Right cardiac atrium (tissue), 5 donors: ENCODE results near the gene EHBP1. TPM values are rescaled to one million over a fixed set of nuclear protein-coding genes. Genes with fewer than 3 reads are reported as not detected.

ENCODE experiments used
- ATAC-seq, 2 donors: fragments of 200-7000 bp; cut with Tn5 transposase; one replicate each; pipeline versions ENCODE4 v1.8.0 to v1.9.1; 2020; ENCODE audit warnings: moderate library complexity in 2 of 2, mild to moderate bottlenecking in 1 of 2
- DNase-seq, 3 donors: peaks; one replicate each; pipeline ENCODE4 v3.0.0-alpha.2; 2020
- H3K27ac ChIP-seq: one replicate; pipeline ENCODE4 v1.5.1; 2013; ENCODE audit warnings: mild to moderate bottlenecking, low read length, control low read depth, moderate library complexity
- H3K27me3 ChIP-seq: one replicate; pipeline ENCODE4 v1.6.1; 2013; ENCODE audit not compliant: control insufficient read depth, insufficient read depth
- H3K4me1 ChIP-seq: one replicate; pipeline ENCODE4 v1.6.1; 2013; ENCODE audit warnings: low read length; ENCODE audit not compliant: control insufficient read depth, insufficient read depth
- H3K4me3 ChIP-seq: one replicate; pipeline ENCODE4 v1.5.1; 2013; ENCODE audit warnings: low read length, control low read depth
- H3K9me3 ChIP-seq: one replicate; pipeline ENCODE4 v1.6.1; 2013; ENCODE audit warnings: low read length; ENCODE audit not compliant: control insufficient read depth
- WGBS: extraction: QIAGEN DNeasy Blood & Tissue Kit; methylation state at CpG from one replicate; pipeline ENCODE4 v1.1.7; 2013; 5-methylcytosine and 5-hydroxymethylcytosine counted together
- intact Hi-C, 4 donors: fragments of 100-400 bp; cut with DNase I; formaldehyde crosslinking; loops; one replicate each; pipeline versions ENCODE4 v1.11.0 to v1.14.0; 2022 to 2023
- polyA plus RNA-seq: library from polyadenylated mRNA; stranded (reverse); fragments of 200-250 nt; gene quantifications from one replicate; pipeline ENCODE4 v1.2.3, GENCODE V29; 2013
- total RNA-seq, 4 donors: library from RNA; stranded (reverse); fragmentation: NEBNext Ultra II Directional; extraction: Animal tissue kit (Norgen Biotek cat#: 25700); gene quantifications; one replicate each; pipeline ENCODE4 v1.2.1, GENCODE V29; 2021
- donor health status: healthy with polysubstance abuse.
- donor health status: DM: no; HTN: yes; CAD: no.
- donor health status: DM: no; HTN: no; CAD: no.
- donor health status: DM: no; HTN: yes; CAD: no; lungs with severe emphysema.
- donor health status: DM: yes; HTN: yes; CAD: no.

The EHBP1 gene
- total and polyA plus RNA-seq, 5 donors: 13.5 to 37.5 (median 33.2) TPM

- ATAC-seq (no peak), DNase-seq (no peak)
- 76% methylated on average over 4 of the region's 4 CpGs for WGBS
- H3K27ac ChIP-seq: no peak overlapping the region
- intact Hi-C loops: no loop called here
- H3K27me3 ChIP-seq: no peaks in the 10 kb centered on the region
- H3K4me1 ChIP-seq: no peaks in the 10 kb centered on the region
- H3K4me3 ChIP-seq: no peak overlapping the region
- H3K9me3 ChIP-seq: no peaks in the 10 kb centered on the region
Observed at GRCh38 chr2:62801814-62802523, 96.5 kb downstream of the EHBP1 start.

GRCh38 chr2:62803961-62804360, 98.4 kb downstream of the EHBP1 start:
- H3K9me3 ChIP-seq: no peaks in the 10 kb centered on the region
- intact Hi-C loops: no loop called here
- no peak for ATAC-seq
- no peak overlapping the region for H3K4me3 ChIP-seq
- no peaks in the 10 kb centered on the region for H3K27me3 ChIP-seq
- H3K27ac ChIP-seq: no peak overlapping the region
- no peak for DNase-seq
- no peaks in the 10 kb centered on the region for H3K4me1 ChIP-seq

- intact Hi-C loops: no loop called here
- ATAC-seq (no peak), DNase-seq (no peak)
- Histone ChIP-seq H3K27ac (no peak overlapping the region), H3K9me3 (no peaks in the 10 kb centered on the region), H3K4me3 (no peak overlapping the region), H3K27me3 (no peaks in the 10 kb centered on the region), H3K4me1 (no peaks in the 10 kb centered on the region)
- WGBS: 95% methylated on average over 7 of the region's 7 CpGs
Observed at GRCh38 chr2:62806231-62806630, 100.7 kb downstream of the EHBP1 start.

GRCh38 chr2:62808554-62808953, 103.0 kb downstream of the EHBP1 start:
- WGBS: 97% methylated on average over 2 of the region's 2 CpGs
- H3K27me3 ChIP-seq: no peaks in the 10 kb centered on the region
- H3K4me3 ChIP-seq: no peak overlapping the region
- no peak overlapping the region for H3K27ac ChIP-seq
- ATAC-seq (no peak), DNase-seq (no peak)
- peaks cover 3% of the 10 kb centered on the region for H3K4me1 ChIP-seq
- H3K9me3 ChIP-seq: no peaks in the 10 kb centered on the region
- intact Hi-C loops: no loop called here

- Histone ChIP-seq H3K9me3 (no peaks in the 10 kb centered on the region), H3K27me3 (no peaks in the 10 kb centered on the region), H3K4me3 (no peak overlapping the region), H3K4me1 (peaks cover 3% of the 10 kb centered on the region), H3K27ac (no peak overlapping the region)
- 89% methylated on average over 2 of the region's 2 CpGs for WGBS
- intact Hi-C loops: no loop called here
- DNase-seq (no peak), ATAC-seq (no peak)
Observed at GRCh38 chr2:62811086-62811485, 105.6 kb downstream of the EHBP1 start.

GRCh38 chr2:62811972-62812371, 106.5 kb downstream of the EHBP1 start:
- peaks cover 3% of the 10 kb centered on the region for H3K4me1 ChIP-seq
- intact Hi-C loops: no loop called here
- no peaks in the 10 kb centered on the region for H3K9me3 ChIP-seq
- DNase-seq (no peak), ATAC-seq (no peak)
- WGBS: 96% methylated on average over 2 of the region's 2 CpGs
- H3K4me3 ChIP-seq: no peak overlapping the region
- H3K27me3 ChIP-seq: no peaks in the 10 kb centered on the region
- H3K27ac ChIP-seq: no peak overlapping the region

- Histone ChIP-seq H3K27me3 (no peaks in the 10 kb centered on the region), H3K4me1 (peaks cover 3% of the 10 kb centered on the region), H3K27ac (no peak overlapping the region), H3K4me3 (no peak overlapping the region), H3K9me3 (no peaks in the 10 kb centered on the region)
- ATAC-seq: no peak
- no peak for DNase-seq
- 80% methylated on average over 6 of the region's 6 CpGs for WGBS
- intact Hi-C loops: no loop called here
Observed at GRCh38 chr2:62812921-62813825, 107.7 kb downstream of the EHBP1 start.

- Histone ChIP-seq H3K4me1 (peaks cover 3% of the 10 kb centered on the region), H3K9me3 (no peaks in the 10 kb centered on the region), H3K27me3 (no peaks in the 10 kb centered on the region), H3K4me3 (no peak overlapping the region), H3K27ac (no peak overlapping the region)
- ATAC-seq: no peak
- intact Hi-C loops: no loop called here
- no peak for DNase-seq
Observed at GRCh38 chr2:62814123-62814522, 108.6 kb downstream of the EHBP1 start.

- Histone ChIP-seq H3K27me3 (no peaks in the 10 kb centered on the region), H3K4me1 (peaks cover 3% of the 10 kb centered on the region), H3K9me3 (no peaks in the 10 kb centered on the region), H3K27ac (no peak overlapping the region), H3K4me3 (no peak overlapping the region)
- 72% methylated on average over 1 of the region's 1 CpG for WGBS
- DNase-seq (no peak), ATAC-seq (no peak)
- intact Hi-C loops: no loop called here
Observed at GRCh38 chr2:62817348-62817747, 111.8 kb downstream of the EHBP1 start.

GRCh38 chr2:62817995-62818713, 112.6 kb downstream of the EHBP1 start:
- no peaks in the 10 kb centered on the region for H3K27me3 ChIP-seq
- DNase-seq (no peak), ATAC-seq (no peak)
- H3K27ac ChIP-seq: no peak overlapping the region
- no peak overlapping the region for H3K4me3 ChIP-seq
- intact Hi-C loops: no loop called here
- H3K9me3 ChIP-seq: no peaks in the 10 kb centered on the region
- WGBS: 94% methylated on average over 2 of the region's 2 CpGs
- H3K4me1 ChIP-seq: peaks cover 3% of the 10 kb centered on the region

GRCh38 chr2:62822549-62822948, 117.0 kb downstream of the EHBP1 start:
- DNase-seq (no peak), ATAC-seq (no peak)
- WGBS: 72% methylated on average over 3 of the region's 3 CpGs
- H3K4me3 ChIP-seq: no peak overlapping the region
- no peaks in the 10 kb centered on the region for H3K4me1 ChIP-seq
- intact Hi-C loops: no loop called here
- H3K27me3 ChIP-seq: no peaks in the 10 kb centered on the region
- H3K27ac ChIP-seq: no peak overlapping the region
- no peaks in the 10 kb centered on the region for H3K9me3 ChIP-seq
